ENCODE measurements around the gene PCDHA7.
"Not testable (repeated sequence)": the region's sequence is repeated elsewhere in the genome, so short reads cannot be mapped to it uniquely, and the experiment has no call there.

The PCDHA7 gene

GRCh38 chr5:140823475-140823874 lies 10.6 kb upstream of the PCDHA7 start:
- no peak for DNase-seq

- no peak for DNase-seq
Measured at GRCh38 chr5:140827704-140828361, 6.2 kb upstream of the PCDHA7 start, which contains the start of gene PCDHA6. PCDHA6 (plus strand) TSS chr5:140827960; CDS start chr5:140828092, 132 bp downstream.

GRCh38 chr5:140828362-140828737 lies 5.7 kb upstream of the PCDHA7 start:
- DNase-seq, result no peak

GRCh38 chr5:140829511-140830501 lies 4.3 kb upstream of the PCDHA7 start:
- not testable (repeated sequence) for DNase-seq

GRCh38 chr5:140834439-140835008 lies 455 bp downstream of the PCDHA7 start:
- not testable (repeated sequence) for DNase-seq

- no peak for DNase-seq
Measured at GRCh38 chr5:140835622-140836510, 1.8 kb downstream of the PCDHA7 start.

GRCh38 chr5:140840978-140841962 lies 7.2 kb downstream of the PCDHA7 start, which contains the start of gene PCDHA8:
PCDHA8 (plus strand) TSS chr5:140841187; CDS start chr5:140841322, 135 bp downstream.
- peak; percentile 32 for DNase-seq

GRCh38 chr5:140842798-140843733 lies 9.0 kb downstream of the PCDHA7 start:
- DNase-seq, result no peak

GRCh38 chr5:140848139-140849102 lies 14.4 kb downstream of the PCDHA7 start, which contains the start of gene PCDHA9:
PCDHA9 (plus strand) TSS chr5:140848382; CDS start chr5:140848496, 114 bp downstream.
- DNase-seq, result not testable (repeated sequence)

- DNase-seq, result not testable (repeated sequence)
Measured at GRCh38 chr5:140849831-140850634, 16.0 kb downstream of the PCDHA7 start.

- DNase-seq, result no peak
Measured at GRCh38 chr5:140855772-140856674, 22.0 kb downstream of the PCDHA7 start, which contains the start of gene PCDHA10. PCDHA10 (plus strand) TSS chr5:140855897; CDS start chr5:140856049, 152 bp downstream.

GRCh38 chr5:140857177-140857986 lies 23.3 kb downstream of the PCDHA7 start:
- DNase-seq, result no peak

GRCh38 chr5:140857987-140858240 lies 23.8 kb downstream of the PCDHA7 start:
- DNase-seq, result no peak

- DNase-seq, result no peak
Measured at GRCh38 chr5:140862441-140863295, 28.6 kb downstream of the PCDHA7 start.
